Activated CD8-positive, alpha-beta memory T cell treated with anti-CD3 and anti-CD28 coated beads, Interleukin-2, amount 50 U/mL, for 1 hour (primary cell): ENCODE data around the gene ABHD17B.
"Not testable (repeated sequence)": the region's sequence is repeated elsewhere in the genome, so short reads cannot be mapped to it uniquely, and the experiment has no call there.

Experiments used
- DNase-seq: peaks from one replicate; pipeline ENCODE4 v3.0.0-alpha.2; 2020; ENCODE audit errors: extremely low read depth

Gene ABHD17B

GRCh38 chr9:71916834-71917534 lies 6.0 kb upstream of the ABHD17B start:
- no peak for DNase-seq

- no peak for DNase-seq
These were observed 4.5 kb upstream of the ABHD17B start for GRCh38 chr9:71915495-71915894.

- DNase-seq = no peak
These were observed 929 bp upstream of the ABHD17B start for GRCh38 chr9:71911908-71912335.

- no peak for DNase-seq
These were observed 338 bp downstream of the ABHD17B start for GRCh38 chr9:71910650-71911060.

- no peak for DNase-seq
These were observed 925 bp downstream of the ABHD17B start for GRCh38 chr9:71909887-71910649.

GRCh38 chr9:71908825-71909224 lies 2.2 kb downstream of the ABHD17B start:
- no peak for DNase-seq

GRCh38 chr9:71904076-71904475 lies 6.9 kb downstream of the ABHD17B start:
- no peak for DNase-seq

GRCh38 chr9:71901695-71902597 lies 9.0 kb downstream of the ABHD17B start:
- no peak for DNase-seq

- DNase-seq = not testable (repeated sequence)
These were observed 12.2 kb downstream of the ABHD17B start for GRCh38 chr9:71898756-71899155.

GRCh38 chr9:71897577-71897976 lies 13.4 kb downstream of the ABHD17B start:
- no peak for DNase-seq

- DNase-seq = no peak
These were observed 14.2 kb downstream of the ABHD17B start for GRCh38 chr9:71896761-71897160.

- no peak for DNase-seq
These were observed 15.0 kb downstream of the ABHD17B start for GRCh38 chr9:71895955-71896354.

GRCh38 chr9:71895117-71895516 lies 15.9 kb downstream of the ABHD17B start:
- DNase-seq = no peak

GRCh38 chr9:71891557-71892189 lies 19.3 kb downstream of the ABHD17B start:
- DNase-seq = no peak

- DNase-seq = no peak
These were observed 20.8 kb downstream of the ABHD17B start for GRCh38 chr9:71890042-71890679.

- DNase-seq = no peak
These were observed 23.6 kb downstream of the ABHD17B start for GRCh38 chr9:71887362-71887761.

- DNase-seq = no peak
These were observed 24.5 kb downstream of the ABHD17B start for GRCh38 chr9:71886541-71886940.

- no peak for DNase-seq
These were observed 25.0 kb downstream of the ABHD17B start for GRCh38 chr9:71886015-71886414.

- no peak for DNase-seq
These were observed 25.5 kb downstream of the ABHD17B start for GRCh38 chr9:71885467-71885866.

- DNase-seq = no peak
These were observed 27.0 kb downstream of the ABHD17B start for GRCh38 chr9:71884005-71884404.

- DNase-seq = no peak
These were observed 31.3 kb downstream of the ABHD17B start for GRCh38 chr9:71879644-71880174.
